ENCODE data around the gene PET100.

PET100 gene

DNA sequence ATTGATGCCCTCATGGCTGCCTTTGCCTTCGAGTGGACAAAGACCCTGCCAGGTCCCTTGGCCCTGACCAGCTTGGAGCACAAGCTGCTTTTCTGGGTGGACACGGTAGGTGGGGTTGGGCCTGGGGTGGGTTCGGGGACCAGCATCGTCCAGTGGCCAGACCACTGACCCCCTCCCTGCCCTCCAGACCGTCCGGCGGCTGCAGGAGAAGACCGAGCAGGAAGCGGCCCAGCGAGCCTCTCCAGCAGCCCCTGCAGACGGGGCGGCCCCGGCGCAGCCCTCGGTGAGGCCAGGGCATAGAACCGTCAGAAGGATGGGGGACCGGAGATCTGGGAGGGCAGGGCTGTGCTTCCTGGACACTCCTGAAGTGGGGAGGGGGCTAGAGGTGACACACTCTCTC lies 23.3 kb upstream of the PET100 start:
- Mint-ChIP-seq H3K4me3 (no peak overlapping the region), H3K27ac (no peak overlapping the region), H3K36me3 (ENCODE audit: low read depth) (no peaks in the 10 kb centered on the region), H3K4me1 (ENCODE audit: low read depth) (no peaks in the 10 kb centered on the region), H3K9me3 (no peaks in the 10 kb centered on the region), H3K27me3 (no peaks in the 10 kb centered on the region)

- Mint-ChIP-seq H3K4me1 (ENCODE audit: low read depth) (no peaks in the 10 kb centered on the region), H3K4me3 (no peak overlapping the region), H3K27me3 (no peaks in the 10 kb centered on the region), H3K36me3 (ENCODE audit: low read depth) (no peaks in the 10 kb centered on the region), H3K27ac (no peak overlapping the region), H3K9me3 (no peaks in the 10 kb centered on the region)
Observed at GRCh38 chr19:7607212-7607873, 22.2 kb upstream of the PET100 start.

- H3K4me3 Mint-ChIP-seq, result no peak overlapping the region
- no peaks in the 10 kb centered on the region for H3K36me3 Mint-ChIP-seq (ENCODE audit: low read depth)
- no peaks in the 10 kb centered on the region for H3K27me3 Mint-ChIP-seq
- H3K27ac Mint-ChIP-seq, result no peak overlapping the region
- H3K9me3 Mint-ChIP-seq, result no peaks in the 10 kb centered on the region
- no peaks in the 10 kb centered on the region for H3K4me1 Mint-ChIP-seq (ENCODE audit: low read depth)
Observed at GRCh38 chr19:7607874-7608560, 21.6 kb upstream of the PET100 start.

DNA sequence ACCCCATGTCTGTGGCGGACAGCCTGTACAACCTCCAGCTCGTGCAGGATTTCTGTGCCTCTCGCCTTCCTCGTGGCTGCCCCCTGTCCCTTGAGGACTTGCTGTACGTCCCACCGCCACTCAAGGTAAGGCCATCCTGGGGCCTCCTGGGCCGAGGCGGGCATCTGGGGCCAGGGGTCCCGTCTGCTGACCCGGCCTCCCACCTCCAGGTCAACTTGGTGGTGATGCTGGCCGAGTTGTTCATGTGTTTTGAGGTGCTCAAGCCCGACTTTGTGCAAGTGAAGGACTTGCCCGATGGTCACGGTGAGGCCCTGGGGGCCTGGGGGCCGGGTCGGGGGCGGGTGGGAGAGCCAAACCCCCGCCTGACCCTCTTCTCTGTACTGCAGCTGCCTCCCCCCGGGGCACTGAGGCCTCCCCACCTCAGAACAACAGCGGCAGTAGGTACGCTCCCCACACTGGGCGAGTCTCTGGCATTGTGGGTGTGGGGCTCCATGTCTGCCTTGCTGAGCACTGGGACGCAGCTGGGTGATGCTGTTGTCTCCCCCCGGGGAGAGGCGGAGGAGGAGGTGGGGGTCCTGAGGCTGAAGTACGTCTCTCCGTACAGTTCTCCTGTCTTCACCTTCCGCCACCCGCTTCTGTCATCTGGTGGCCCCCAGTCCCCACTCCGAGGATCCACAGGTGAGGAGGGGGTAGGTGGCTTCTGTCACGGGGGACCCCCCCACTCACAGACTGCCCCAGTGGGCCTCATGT lies 18.9 kb upstream of the PET100 start:
- H3K36me3 Mint-ChIP-seq (ENCODE audit: low read depth), result no peaks in the 10 kb centered on the region
- no peaks in the 10 kb centered on the region for H3K9me3 Mint-ChIP-seq
- no peaks in the 10 kb centered on the region for H3K27me3 Mint-ChIP-seq
- H3K4me3 Mint-ChIP-seq, result no peak overlapping the region
- no peak overlapping the region for H3K27ac Mint-ChIP-seq
- no peaks in the 10 kb centered on the region for H3K4me1 Mint-ChIP-seq (ENCODE audit: low read depth)

DNA sequence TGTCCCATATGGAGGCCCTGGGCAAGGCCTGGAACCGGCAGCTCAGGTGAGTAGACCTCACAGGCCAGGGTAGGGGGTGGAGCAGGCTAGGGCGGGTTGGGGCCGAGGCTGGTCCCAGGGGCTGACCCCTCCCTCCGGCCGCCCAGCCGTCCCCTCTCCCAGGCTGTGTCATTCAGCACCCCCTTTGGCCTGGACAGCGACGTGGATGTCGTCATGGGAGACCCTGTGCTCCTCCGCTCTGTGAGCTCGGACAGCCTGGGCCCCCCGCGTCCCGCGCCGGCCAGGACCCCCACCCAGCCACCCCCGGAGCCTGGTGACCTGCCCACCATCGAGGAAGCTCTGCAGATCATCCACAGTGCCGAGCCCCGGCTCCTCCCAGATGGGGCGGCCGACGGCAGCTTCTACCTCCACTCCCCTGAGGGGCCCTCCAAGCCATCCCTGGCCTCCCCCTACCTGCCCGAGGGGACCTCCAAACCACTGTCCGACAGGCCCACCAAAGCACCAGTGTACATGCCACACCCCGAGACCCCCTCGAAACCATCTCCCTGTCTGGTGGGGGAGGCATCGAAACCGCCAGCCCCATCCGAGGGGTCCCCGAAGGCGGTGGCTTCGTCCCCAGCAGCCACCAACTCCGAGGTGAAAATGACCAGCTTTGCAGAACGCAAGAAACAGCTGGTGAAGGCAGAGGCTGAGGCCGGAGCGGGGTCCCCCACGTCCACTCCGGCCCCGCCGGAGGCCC lies 17.9 kb upstream of the PET100 start:
- Mint-ChIP-seq H3K9me3 (no peaks in the 10 kb centered on the region), H3K27ac (no peak overlapping the region), H3K27me3 (no peaks in the 10 kb centered on the region), H3K36me3 (ENCODE audit: low read depth) (no peaks in the 10 kb centered on the region), H3K4me1 (ENCODE audit: low read depth) (no peaks in the 10 kb centered on the region), H3K4me3 (no peak overlapping the region)

GRCh38 chr19:7612282-7613274 lies 17.0 kb upstream of the PET100 start:
- no peaks in the 10 kb centered on the region for H3K36me3 Mint-ChIP-seq (ENCODE audit: low read depth)
- H3K27me3 Mint-ChIP-seq, result no peaks in the 10 kb centered on the region
- no peaks in the 10 kb centered on the region for H3K9me3 Mint-ChIP-seq
- H3K4me1 Mint-ChIP-seq (ENCODE audit: low read depth), result no peaks in the 10 kb centered on the region
- no peak overlapping the region for H3K4me3 Mint-ChIP-seq
- H3K27ac Mint-ChIP-seq, result no peak overlapping the region

DNA sequence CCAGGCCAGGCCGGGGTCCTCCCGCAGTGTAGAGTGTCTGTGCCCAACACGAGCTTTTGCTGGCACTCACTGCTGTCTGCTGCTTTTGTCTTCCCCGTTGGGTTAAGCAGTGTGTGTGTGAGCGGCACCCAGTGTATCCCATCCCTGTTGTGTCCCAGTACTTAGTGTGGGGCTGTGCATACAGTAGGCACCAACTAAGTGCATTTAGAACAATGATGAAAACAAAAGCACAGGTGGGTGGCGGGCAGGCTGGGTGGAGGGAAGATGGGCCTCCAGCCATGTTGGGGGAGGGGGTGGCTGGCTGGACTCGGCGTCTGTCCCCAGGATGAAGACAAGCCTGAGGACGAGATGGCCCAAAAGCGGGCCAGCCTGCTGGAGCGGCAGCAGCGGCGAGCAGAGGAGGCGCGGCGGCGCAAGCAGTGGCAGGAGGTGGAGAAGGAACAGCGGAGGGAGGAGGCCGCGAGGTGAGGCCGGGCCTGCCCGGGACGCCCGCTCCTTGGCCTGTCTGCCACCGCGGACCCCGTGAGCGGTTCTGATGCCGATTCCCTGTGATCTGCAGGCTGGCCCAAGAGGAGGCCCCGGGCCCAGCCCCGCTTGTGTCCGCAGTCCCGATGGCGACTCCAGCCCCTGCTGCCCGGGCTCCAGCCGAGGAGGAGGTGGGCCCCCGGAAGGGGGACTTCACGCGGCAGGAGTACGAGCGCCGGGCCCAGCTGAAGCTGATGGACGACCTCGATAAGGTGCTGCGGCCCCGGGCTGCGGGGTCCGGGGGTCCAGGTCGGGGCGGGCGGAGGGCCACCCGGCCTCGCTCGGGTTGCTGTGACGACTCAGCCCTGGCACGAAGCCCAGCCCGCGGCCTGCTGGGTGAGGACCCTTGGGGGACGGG lies 14.5 kb upstream of the PET100 start:
- Mint-ChIP-seq H3K4me3 (no peak overlapping the region), H3K27ac (no peak overlapping the region), H3K9me3 (no peaks in the 10 kb centered on the region)

GRCh38 chr19:7617172-7617571 lies 12.4 kb upstream of the PET100 start:
- Mint-ChIP-seq H3K27ac (no peak overlapping the region), H3K4me3 (no peak overlapping the region), H3K9me3 (no peaks in the 10 kb centered on the region), H3K27me3 (no peaks in the 10 kb centered on the region), H3K4me1 (ENCODE audit: low read depth) (no peaks in the 10 kb centered on the region), H3K36me3 (ENCODE audit: low read depth) (peaks cover 18% of the 10 kb centered on the region)

More for the DNA sequence above, 14.5 kb upstream of the PET100 start:
- H3K4me1 Mint-ChIP-seq (ENCODE audit: low read depth), result no peaks in the 10 kb centered on the region
- H3K27me3 Mint-ChIP-seq, result no peaks in the 10 kb centered on the region
- peaks cover 8% of the 10 kb centered on the region for H3K36me3 Mint-ChIP-seq (ENCODE audit: low read depth)

DNA sequence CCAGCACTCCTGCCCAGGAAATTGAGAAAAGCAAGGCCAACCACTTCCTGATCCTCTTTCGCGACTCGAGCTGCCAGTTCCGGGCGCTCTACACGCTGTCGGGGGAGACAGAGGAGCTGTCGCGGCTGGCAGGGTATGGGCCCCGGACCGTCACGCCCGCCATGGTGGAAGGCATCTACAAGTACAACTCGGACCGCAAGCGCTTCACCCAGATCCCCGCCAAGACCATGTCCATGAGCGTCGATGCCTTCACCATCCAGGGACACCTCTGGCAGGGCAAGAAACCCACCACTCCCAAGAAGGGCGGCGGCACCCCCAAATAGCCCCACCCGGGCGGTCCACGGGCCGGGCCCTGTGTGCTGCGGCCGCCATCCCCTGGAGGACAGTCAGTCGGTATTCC lies 11.9 kb upstream of the PET100 start:
- no peak overlapping the region for H3K27ac Mint-ChIP-seq
- no peaks in the 10 kb centered on the region for H3K9me3 Mint-ChIP-seq
- no peak overlapping the region for H3K4me3 Mint-ChIP-seq
- H3K36me3 Mint-ChIP-seq (ENCODE audit: low read depth), result peaks cover 19% of the 10 kb centered on the region
- no peaks in the 10 kb centered on the region for H3K27me3 Mint-ChIP-seq
- H3K4me1 Mint-ChIP-seq (ENCODE audit: low read depth), result no peaks in the 10 kb centered on the region

- Mint-ChIP-seq H3K9me3 (no peaks in the 10 kb centered on the region), H3K4me3 (no peak overlapping the region), H3K4me1 (ENCODE audit: low read depth) (no peaks in the 10 kb centered on the region), H3K27ac (no peak overlapping the region), H3K36me3 (ENCODE audit: low read depth) (peaks cover 25% of the 10 kb centered on the region), H3K27me3 (no peaks in the 10 kb centered on the region)
Observed at GRCh38 chr19:7618348-7618747, 11.2 kb upstream of the PET100 start.

DNA sequence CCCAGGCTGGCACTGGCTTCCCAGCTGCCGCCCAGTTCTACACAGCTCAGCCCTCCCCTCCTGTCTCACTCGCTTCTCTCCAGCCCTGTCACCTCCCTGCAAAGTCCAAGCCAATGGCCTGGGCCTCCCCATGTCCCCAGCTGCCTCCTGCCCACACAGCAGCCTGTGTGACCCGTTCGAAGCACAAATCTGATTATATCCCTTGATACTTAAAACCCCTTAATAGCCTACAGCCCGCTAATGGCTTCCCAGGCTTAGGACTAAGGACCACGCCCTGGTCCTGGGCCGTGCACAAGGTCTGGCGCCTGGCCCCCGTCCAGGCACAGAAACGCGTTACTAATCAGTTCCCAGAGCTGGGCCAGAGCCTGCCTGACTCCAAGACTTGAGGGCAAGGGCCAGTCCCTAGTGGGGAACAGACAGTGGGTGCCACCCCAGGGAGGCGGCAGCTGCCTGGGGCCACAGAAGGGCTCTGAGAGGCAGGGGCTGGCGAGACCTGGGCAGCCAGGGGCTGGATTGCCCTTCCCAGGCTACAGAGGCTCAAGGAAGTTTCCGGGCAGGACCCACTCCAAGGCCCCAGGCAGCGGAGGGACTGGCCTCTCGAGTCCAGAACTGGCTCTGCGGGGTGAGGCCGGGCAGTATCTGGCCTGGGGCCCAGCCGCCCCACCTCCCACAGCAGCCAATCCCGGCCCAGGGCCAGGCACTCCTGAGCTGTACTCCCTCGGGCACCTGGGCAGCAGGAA lies 10.7 kb upstream of the PET100 start:
- peaks cover 25% of the 10 kb centered on the region for H3K36me3 Mint-ChIP-seq (ENCODE audit: low read depth)
- no peak overlapping the region for H3K4me3 Mint-ChIP-seq
- H3K27me3 Mint-ChIP-seq, result no peaks in the 10 kb centered on the region
- H3K9me3 Mint-ChIP-seq, result no peaks in the 10 kb centered on the region
- no peaks in the 10 kb centered on the region for H3K4me1 Mint-ChIP-seq (ENCODE audit: low read depth)
- H3K27ac Mint-ChIP-seq, result no peak overlapping the region

GRCh38 chr19:7619671-7620441 lies 9.7 kb upstream of the PET100 start:
- Mint-ChIP-seq H3K36me3 (ENCODE audit: low read depth) (peaks cover 26% of the 10 kb centered on the region), H3K4me3 (no peak overlapping the region), H3K4me1 (ENCODE audit: low read depth) (no peaks in the 10 kb centered on the region), H3K9me3 (no peaks in the 10 kb centered on the region), H3K27ac (no peak overlapping the region), H3K27me3 (no peaks in the 10 kb centered on the region)
